ENCODE results near the gene RAMP1. TPM values are rescaled to one million over a fixed set of nuclear protein-coding genes. Genes with fewer than 3 reads are reported as not detected.
A peak's percentile ranks its signal among the peaks of the same experiment; 100 is the strongest.
"Not testable (repeated sequence)": the region's sequence is repeated elsewhere in the genome, so short reads cannot be mapped to it uniquely, and the experiment has no call there.

RAMP1 gene
- total RNA-seq, 1 donor from 2014 or later = 17.6 TPM

DNA sequence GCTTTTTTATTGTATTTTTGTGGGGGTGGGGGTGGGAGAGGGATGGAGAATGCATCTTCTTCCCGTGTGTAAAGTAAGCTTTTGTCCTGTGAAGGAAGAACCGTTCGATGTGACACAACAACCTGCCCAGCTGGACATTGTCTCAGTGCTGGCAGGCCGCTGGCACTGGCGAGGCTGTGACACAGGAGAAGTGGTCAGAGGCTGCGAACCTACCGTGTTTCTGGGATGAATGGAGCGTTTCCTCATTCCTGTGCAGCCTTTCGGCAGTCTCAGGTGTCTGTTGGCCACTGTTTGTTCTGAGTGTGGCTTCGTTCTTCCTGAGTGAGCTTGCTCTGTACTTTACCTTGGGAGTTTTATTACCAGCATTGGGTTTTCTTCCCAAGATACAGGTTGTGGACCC lies 8.0 kb downstream of the RAMP1 start:
- no peak for DNase-seq
- H3K27ac Mint-ChIP-seq = no peak overlapping the region
- no peaks in the 10 kb centered on the region for H3K9me3 Mint-ChIP-seq
- H3K27me3 Mint-ChIP-seq = peaks cover 26% of the 10 kb centered on the region
- no peak overlapping the region for H3K4me3 Mint-ChIP-seq
- H3K4me1 Mint-ChIP-seq = peaks cover 26% of the 10 kb centered on the region
- intact Hi-C loops (cut with micrococcal nuclease) = no loop called here
- no peaks in the 10 kb centered on the region for H3K36me3 Mint-ChIP-seq (ENCODE audit: low read depth)

DNA sequence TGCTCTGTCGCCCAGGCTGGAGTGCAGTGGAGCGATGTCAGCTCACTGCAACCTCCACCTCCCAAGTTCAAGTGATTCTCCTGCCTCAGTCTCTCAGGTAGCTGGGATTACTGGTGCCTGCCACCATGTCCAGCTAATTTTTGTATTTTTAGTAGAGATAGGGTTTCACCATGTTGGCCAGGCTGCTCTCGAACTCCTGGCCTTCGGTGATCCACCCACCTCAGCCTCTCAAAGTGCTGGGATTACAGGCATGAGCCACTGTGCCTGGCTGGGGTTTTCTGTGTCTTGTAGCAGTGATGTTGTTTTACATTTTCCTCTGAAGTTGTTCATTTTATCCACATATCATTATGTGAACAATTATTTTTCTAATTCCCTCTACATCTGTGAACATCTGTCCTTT lies 8.7 kb downstream of the RAMP1 start:
- peaks cover 26% of the 10 kb centered on the region for H3K27me3 Mint-ChIP-seq

DNA sequence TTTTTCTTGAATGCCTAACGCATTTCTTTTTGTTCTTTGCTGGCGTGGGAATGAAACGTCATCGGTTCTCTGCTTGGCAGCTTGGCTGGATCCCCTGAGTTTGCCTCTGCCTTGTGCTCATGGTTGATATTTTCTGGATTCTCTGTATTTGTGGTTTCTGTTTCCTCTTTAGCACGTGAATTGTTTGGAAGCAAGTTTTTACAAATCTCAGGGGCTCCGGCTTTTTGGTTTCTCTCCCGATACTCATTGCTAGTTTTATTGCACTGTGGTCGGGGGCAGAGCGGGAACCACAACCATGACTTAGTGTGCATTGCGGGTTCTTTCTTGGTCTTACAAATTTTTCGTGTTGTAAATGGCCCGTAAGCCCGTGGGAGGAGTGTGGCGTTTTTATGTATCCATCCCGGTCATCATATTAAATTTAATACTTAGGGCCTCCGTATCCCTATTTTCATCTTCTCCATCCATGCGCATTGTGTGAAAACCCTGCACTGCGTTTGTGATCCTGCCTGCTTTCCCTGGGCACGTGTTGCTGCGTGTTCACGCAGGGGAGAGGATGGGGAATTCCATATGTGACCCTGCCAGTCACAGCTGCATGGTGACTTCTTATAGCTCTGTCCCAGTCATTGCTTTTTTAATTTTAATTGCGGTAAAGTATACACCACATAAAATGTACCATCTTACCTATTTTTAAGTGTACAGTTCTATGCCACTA lies 9.4 kb downstream of the RAMP1 start:
- H3K4me3 Mint-ChIP-seq = no peak overlapping the region
- H3K36me3 Mint-ChIP-seq (ENCODE audit: low read depth) = no peaks in the 10 kb centered on the region
- no peaks in the 10 kb centered on the region for H3K9me3 Mint-ChIP-seq
- H3K27ac Mint-ChIP-seq = no peak overlapping the region
- no peak for DNase-seq
- intact Hi-C loops (cut with micrococcal nuclease) = no loop called here
- H3K27me3 Mint-ChIP-seq = peaks cover 26% of the 10 kb centered on the region
- peaks cover 35% of the 10 kb centered on the region for H3K4me1 Mint-ChIP-seq

More for the DNA sequence above, 8.7 kb downstream of the RAMP1 start:
- H3K27ac Mint-ChIP-seq; H3K4me3 Mint-ChIP-seq; DNase-seq; intact Hi-C loops (cut with micrococcal nuclease); H3K9me3 Mint-ChIP-seq; H3K36me3 Mint-ChIP-seq (ENCODE audit: low read depth): not testable (repeated sequence)
- peaks cover 29% of the 10 kb centered on the region for H3K4me1 Mint-ChIP-seq

GRCh38 chr2:237869343-237870102 lies 10.1 kb downstream of the RAMP1 start:
- DNase-seq = no peak
- Mint-ChIP-seq H3K36me3 (ENCODE audit: low read depth) (no peaks in the 10 kb centered on the region), H3K9me3 (no peaks in the 10 kb centered on the region), H3K4me3 (no peak overlapping the region), H3K4me1 (peaks cover 36% of the 10 kb centered on the region), H3K27me3 (peaks cover 26% of the 10 kb centered on the region), H3K27ac (no peak overlapping the region)
- intact Hi-C loops (cut with micrococcal nuclease) = no loop called here

GRCh38 chr2:237870126-237870525 lies 10.7 kb downstream of the RAMP1 start:
- Mint-ChIP-seq H3K9me3 (no peaks in the 10 kb centered on the region), H3K4me3 (no peak overlapping the region), H3K27ac (no peak overlapping the region), H3K27me3 (peaks cover 26% of the 10 kb centered on the region), H3K4me1 (peaks cover 32% of the 10 kb centered on the region), H3K36me3 (ENCODE audit: low read depth) (no peaks in the 10 kb centered on the region)
- no peak for DNase-seq
- intact Hi-C loops (cut with micrococcal nuclease) = no loop called here

DNA sequence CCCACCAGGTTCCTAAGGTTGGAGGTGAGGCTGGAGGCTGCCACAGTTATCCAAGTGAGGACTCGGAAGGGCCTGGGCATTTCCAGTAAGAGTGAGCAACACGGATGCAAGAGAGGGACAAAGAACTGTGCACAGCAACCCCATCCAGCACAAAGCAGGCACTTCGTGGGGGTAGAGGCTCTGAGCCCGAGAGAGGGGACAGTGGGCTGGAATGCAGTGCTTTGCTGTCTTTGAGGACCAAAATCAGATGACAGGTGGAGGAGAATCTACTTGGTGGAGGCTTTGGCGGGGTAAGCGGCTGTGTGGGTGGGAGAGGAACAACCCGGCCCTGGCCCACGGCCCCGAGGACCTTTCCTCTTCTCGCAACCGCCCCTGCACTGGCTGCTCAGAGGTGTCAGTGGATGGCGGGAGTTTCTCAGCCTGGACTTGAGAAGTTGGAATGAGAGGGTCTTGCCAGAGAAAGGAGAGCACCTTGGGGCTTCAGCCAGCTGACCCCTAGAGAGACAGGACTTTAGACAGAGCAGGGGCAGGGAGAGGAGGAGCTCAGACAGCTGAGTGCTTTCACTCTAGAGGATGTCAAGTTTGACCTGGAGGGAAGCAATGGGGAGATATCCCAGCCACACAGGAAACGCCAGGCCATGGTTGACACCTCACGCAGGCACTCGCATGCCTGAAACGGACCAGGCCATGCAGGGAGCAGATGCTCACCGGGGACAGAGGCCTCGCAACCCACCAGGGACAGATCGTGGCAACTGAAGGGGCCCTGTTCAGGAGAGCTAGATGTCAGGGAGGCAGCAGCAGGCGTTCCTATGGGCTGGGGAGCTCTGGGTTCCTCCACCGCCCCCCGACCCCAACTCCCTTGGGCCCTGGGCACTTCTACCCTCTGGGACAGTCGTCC lies 11.6 kb downstream of the RAMP1 start:
- intact Hi-C loops (cut with micrococcal nuclease) = no loop called here
- peaks cover 26% of the 10 kb centered on the region for H3K27me3 Mint-ChIP-seq
- DNase-seq = no peak
- no peaks in the 10 kb centered on the region for H3K36me3 Mint-ChIP-seq (ENCODE audit: low read depth)
- H3K27ac Mint-ChIP-seq = no peak overlapping the region
- H3K4me3 Mint-ChIP-seq = no peak overlapping the region
- no peaks in the 10 kb centered on the region for H3K9me3 Mint-ChIP-seq
- H3K4me1 Mint-ChIP-seq = peaks cover 29% of the 10 kb centered on the region

DNA sequence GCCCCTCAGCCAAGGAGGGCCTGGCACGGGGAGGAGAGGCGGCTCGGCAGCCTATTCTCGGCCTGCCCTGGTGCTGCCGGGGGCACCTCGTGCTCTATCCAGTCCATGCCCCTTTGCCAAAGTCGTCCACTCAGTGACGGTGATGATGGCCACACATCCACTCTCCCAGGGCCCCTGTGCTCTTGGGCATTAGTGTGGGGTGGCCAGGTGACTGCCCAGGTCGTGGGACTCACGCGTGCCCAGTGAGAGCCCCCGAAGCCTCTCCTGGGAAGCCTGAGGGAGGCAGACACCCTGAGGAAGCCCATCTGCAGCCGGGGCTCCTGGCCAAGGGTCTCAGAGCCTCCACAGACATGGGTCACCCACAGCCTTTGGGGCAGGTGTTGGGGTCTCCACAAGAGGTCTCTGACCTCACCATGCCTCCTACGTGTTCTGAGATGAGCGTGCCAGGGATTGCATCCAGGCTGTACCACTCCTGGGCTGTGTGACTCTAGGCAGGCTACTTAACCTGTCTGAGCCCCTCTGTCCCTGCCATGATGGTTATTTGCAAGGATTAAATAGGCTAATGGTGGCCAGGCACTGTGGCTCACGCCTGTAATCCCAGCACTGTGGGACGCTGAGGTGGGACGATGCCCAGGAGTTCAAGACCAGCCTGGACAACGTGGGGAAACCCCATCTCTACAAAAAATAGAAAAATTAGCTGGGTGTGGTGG lies 12.9 kb downstream of the RAMP1 start:
- Mint-ChIP-seq H3K36me3 (ENCODE audit: low read depth) (no peaks in the 10 kb centered on the region), H3K4me1 (peaks cover 29% of the 10 kb centered on the region), H3K4me3 (no peak overlapping the region), H3K27ac (no peak overlapping the region), H3K27me3 (peaks cover 22% of the 10 kb centered on the region), H3K9me3 (no peaks in the 10 kb centered on the region)
- intact Hi-C loops (cut with micrococcal nuclease) = no loop called here
- no peak for DNase-seq

GRCh38 chr2:237873421-237873831 lies 14.0 kb downstream of the RAMP1 start:
- intact Hi-C loops (cut with micrococcal nuclease) = no loop called here
- DNase-seq = peak; percentile 67
- Mint-ChIP-seq H3K9me3 (no peaks in the 10 kb centered on the region), H3K4me1 (peaks cover 29% of the 10 kb centered on the region), H3K36me3 (ENCODE audit: low read depth) (no peaks in the 10 kb centered on the region), H3K4me3 (no peak overlapping the region), H3K27ac (no peak overlapping the region), H3K27me3 (peaks cover 16% of the 10 kb centered on the region)

DNA sequence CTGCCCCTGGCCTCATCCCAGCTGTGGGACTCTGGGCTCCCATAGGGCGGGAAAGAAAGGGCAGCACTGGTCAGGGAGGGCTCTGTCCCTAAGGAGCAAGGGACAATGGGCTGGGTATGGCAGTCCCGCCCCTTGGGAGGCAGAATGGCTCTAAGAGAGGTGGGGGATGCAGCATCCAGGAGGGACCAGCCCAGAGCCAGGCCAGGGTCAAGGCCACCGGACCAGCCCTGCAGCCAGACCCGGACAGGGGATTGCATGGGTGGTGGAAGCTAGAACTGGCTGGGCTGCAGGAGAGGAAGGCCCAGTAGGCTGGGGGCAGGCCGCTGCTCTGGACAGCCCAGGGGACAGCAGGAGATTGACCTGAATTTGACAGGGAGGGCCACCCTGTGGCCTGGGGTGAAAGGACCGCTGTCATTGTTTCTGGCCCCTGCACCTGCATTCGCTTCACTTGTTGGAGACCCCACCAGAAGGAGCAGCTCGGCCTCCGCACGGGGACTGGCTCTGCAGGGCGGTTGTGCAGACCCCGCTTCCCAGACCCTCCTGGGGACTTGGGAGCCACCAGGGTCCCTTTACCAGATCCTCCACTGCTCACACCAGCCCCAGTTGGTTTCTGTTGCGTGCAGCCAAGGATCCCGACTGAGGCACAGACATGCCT lies 14.6 kb downstream of the RAMP1 start:
- peaks cover 10% of the 10 kb centered on the region for H3K27me3 Mint-ChIP-seq
- no peak for DNase-seq
- no peak overlapping the region for H3K27ac Mint-ChIP-seq
- no peaks in the 10 kb centered on the region for H3K36me3 Mint-ChIP-seq (ENCODE audit: low read depth)
- no peaks in the 10 kb centered on the region for H3K9me3 Mint-ChIP-seq
- intact Hi-C loops (cut with micrococcal nuclease) = no loop called here
- no peak overlapping the region for H3K4me3 Mint-ChIP-seq
- H3K4me1 Mint-ChIP-seq = peaks cover 24% of the 10 kb centered on the region

- Mint-ChIP-seq H3K27ac (no peak overlapping the region), H3K4me3 (no peak overlapping the region), H3K36me3 (ENCODE audit: low read depth) (no peaks in the 10 kb centered on the region), H3K27me3 (peaks cover 4% of the 10 kb centered on the region), H3K4me1 (peaks cover 19% of the 10 kb centered on the region), H3K9me3 (no peaks in the 10 kb centered on the region)
- intact Hi-C loops (cut with micrococcal nuclease) = no loop called here
- no peak for DNase-seq
These were observed 15.2 kb downstream of the RAMP1 start for GRCh38 chr2:237874585-237875161.

DNA sequence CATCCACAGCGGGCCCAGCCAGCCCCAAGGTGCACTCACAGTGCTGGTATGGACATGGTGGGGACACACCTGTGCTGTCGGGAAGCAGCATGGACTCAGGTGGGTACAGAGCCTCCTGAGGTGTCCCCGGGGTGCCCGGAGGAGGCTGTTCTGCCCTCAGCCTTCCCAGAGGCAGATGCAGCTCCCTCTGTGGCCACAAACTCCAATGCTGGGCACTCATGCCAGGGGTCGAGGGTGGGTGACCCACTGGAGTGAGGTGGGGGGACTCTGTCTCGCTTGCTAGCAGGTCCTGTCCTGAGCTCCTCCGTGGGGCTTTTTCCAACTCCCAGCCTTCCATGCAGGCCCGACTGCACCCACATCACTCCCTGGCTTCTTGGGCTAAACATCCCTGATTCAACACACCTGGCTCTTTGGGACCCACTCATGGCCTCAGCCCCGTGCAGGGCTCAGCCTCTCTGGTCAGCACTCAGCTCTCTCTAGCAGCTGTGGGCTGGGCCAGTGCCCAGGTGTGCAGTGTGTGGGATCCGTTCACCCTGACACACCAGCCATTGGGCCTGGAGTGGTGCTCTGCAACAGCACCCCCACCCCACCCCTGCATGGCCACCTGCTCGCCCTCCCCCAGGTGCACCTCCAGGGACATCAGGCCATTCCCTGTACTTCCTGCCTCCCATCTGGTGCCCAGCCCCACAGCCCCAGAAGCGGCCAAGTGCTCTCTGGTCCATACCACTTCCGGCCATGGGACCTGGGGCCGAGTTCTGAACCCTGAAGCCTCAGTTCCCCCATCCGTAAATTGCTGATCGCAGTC lies 16.0 kb downstream of the RAMP1 start:
- H3K27ac Mint-ChIP-seq = no peak overlapping the region
- no peaks in the 10 kb centered on the region for H3K36me3 Mint-ChIP-seq (ENCODE audit: low read depth)
- intact Hi-C loops (cut with micrococcal nuclease) = no loop called here
- H3K9me3 Mint-ChIP-seq = no peaks in the 10 kb centered on the region
- H3K27me3 Mint-ChIP-seq = peaks cover 1% of the 10 kb centered on the region
- no peak overlapping the region for H3K4me3 Mint-ChIP-seq
- no peak for DNase-seq
- H3K4me1 Mint-ChIP-seq = peaks cover 18% of the 10 kb centered on the region

DNA sequence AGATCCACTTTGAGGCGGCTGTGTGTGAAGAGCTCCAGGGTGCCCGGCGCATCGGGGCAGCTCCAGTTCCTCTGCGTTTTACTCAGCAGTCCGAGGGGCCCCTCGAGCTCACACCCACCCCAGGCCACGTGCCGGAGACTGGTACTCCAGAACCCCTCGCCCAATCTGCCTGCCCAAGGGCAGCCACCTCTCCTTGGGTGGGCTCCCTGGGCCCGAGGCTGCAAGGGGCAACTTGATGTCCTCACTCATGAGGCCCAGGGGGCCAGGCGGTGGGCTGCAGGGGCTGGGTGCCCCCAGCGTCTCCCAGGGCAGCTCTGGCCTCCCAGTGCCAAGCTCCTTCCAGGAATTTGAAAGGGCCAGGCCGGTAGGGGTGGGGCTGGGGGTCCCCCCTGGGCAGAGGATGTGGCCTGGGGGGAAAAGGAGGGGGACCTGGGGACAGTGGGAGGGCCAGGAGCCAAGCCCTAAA lies 16.7 kb downstream of the RAMP1 start:
- Mint-ChIP-seq H3K4me1 (peaks cover 15% of the 10 kb centered on the region), H3K27ac (no peak overlapping the region), H3K27me3 (no peaks in the 10 kb centered on the region), H3K36me3 (ENCODE audit: low read depth) (no peaks in the 10 kb centered on the region), H3K9me3 (no peaks in the 10 kb centered on the region), H3K4me3 (no peak overlapping the region)
- no peak for DNase-seq
- intact Hi-C loops (cut with micrococcal nuclease) = no loop called here

Measured in activated CD4-positive, alpha-beta T cell treated with anti-CD3 and anti-CD28 coated beads, Interleukin-2, amount 10 ng/mL, durations not matched to agents 24 days and 14 days (primary cell).